ENCODE measurements around the gene MAB21L4.

GRCh38 chr2:240891492-240892340 is 4.2 kb downstream of the MAB21L4 start:
- TF ChIP-seq GATA2 (IDR thresholded peaks at IDR 0.05; ENCODE audit: insufficient read depth, insufficient read length, low read depth, low read length) (no peak), POLR2A (IDR thresholded peaks at IDR 0.05; ENCODE audit: low read depth, low read length) (no peak), CTCF (IDR thresholded peaks at IDR 0.05; ENCODE audit: extremely low read depth in 1 of 2, insufficient read depth in 1 of 2, low read depth in 1 of 2, low read length in 2 of 2) (no peak)

All from endothelial cell of umbilical vein (primary cell).